DOHH2 (cell line): ENCODE data around the gene UPK1A.

Experiments used
- H3F3A ChIP-seq: fragments of 200-600 bp; sonication (generic), shearing (Covaris generic); 2 replicates; pipeline ENCODE4 v1.6.0; 2016; ENCODE audit warnings: antibody characterized with exemption, mild to moderate bottlenecking; ENCODE audit not compliant: control insufficient read depth, insufficient read depth
- H3K27ac ChIP-seq: fragments of 200-600 bp; sonication (generic); 2 replicates; pipeline ENCODE4 v1.5.1; 2014; ENCODE audit warnings: low read depth, mild to moderate bottlenecking, low read length, moderate library complexity
- H3K27me3 ChIP-seq: fragments of 200-600 bp; sonication (generic); 2 replicates; pipeline ENCODE4 v1.6.1; 2014; ENCODE audit warnings: mild to moderate bottlenecking, low read length, mixed read lengths; ENCODE audit not compliant: control insufficient read depth
- H3K36me3 ChIP-seq: fragments of 200-600 bp; sonication (generic); 2 replicates; pipeline ENCODE4 v1.6.1; 2014; ENCODE audit warnings: mild to moderate bottlenecking, low read length, moderate library complexity, mixed read lengths; ENCODE audit not compliant: control insufficient read depth
- H3K4me1 ChIP-seq: fragments of 200-600 bp; sonication (generic); 2 replicates; pipeline ENCODE4 v1.6.1; 2014; ENCODE audit warnings: mild to moderate bottlenecking, low read length, mixed read lengths; ENCODE audit not compliant: control insufficient read depth
- H3K4me2 ChIP-seq: fragments of 200-600 bp; sonication (generic); 2 replicates; pipeline ENCODE4 v1.6.0; 2014; ENCODE audit warnings: mild to moderate bottlenecking, low read length, moderate library complexity
- H3K4me3 ChIP-seq: fragments of 200-600 bp; sonication (generic); 2 replicates; pipeline ENCODE4 v1.5.1; 2014; ENCODE audit warnings: mild to moderate bottlenecking, low read length, mixed read lengths
- H3K79me2 ChIP-seq: fragments of 200-600 bp; sonication (generic); 2 replicates; pipeline ENCODE4 v1.6.1; 2014; ENCODE audit warnings: mild to moderate bottlenecking, low read length, mixed read lengths; ENCODE audit not compliant: control insufficient read depth
- H3K9me2 ChIP-seq: fragments of 200-600 bp; sonication (generic); replicated peaks from 2 replicates; pipeline ENCODE4 v1.6.1; 2014; ENCODE audit warnings: mild to moderate bottlenecking, low read length, mixed read lengths; ENCODE audit not compliant: control insufficient read depth
- H3K9me3 ChIP-seq: fragments of 200-600 bp; sonication (generic); 2 replicates; pipeline ENCODE4 v1.6.1; 2014; ENCODE audit warnings: antibody characterized with exemption, low read length, mixed read lengths; ENCODE audit not compliant: control insufficient read depth, insufficient read depth
- H4K20me1 ChIP-seq: fragments of 200-600 bp; sonication (generic); 2 replicates; pipeline ENCODE4 v1.6.0; 2014; ENCODE audit warnings: low read depth, mild to moderate bottlenecking, antibody characterized with exemption, low read length, moderate library complexity; ENCODE audit not compliant: control insufficient read depth, insufficient read depth
- EZH2phosphoT487 ChIP-seq: fragments of 200-600 bp; sonication (generic); IDR thresholded peaks from 2 replicates; pipeline ENCODE4 v1.6.1; 2017; ENCODE audit warnings: borderline replicate concordance, mild to moderate bottlenecking, antibody characterized with exemption, low read length, moderate library complexity, mixed read lengths
- TF ChIP-seq, protein P1 (sequence below): fragments of 200-600 bp; sonication (generic); IDR thresholded peaks from one replicate; pipeline ENCODE4 v1.5.1; 2014; ENCODE audit warnings: antibody characterized with exemption, mild to moderate bottlenecking, low read depth, low read length; ENCODE audit not compliant: poor library complexity, severe bottlenecking

UPK1A gene

GRCh38 chr19:35623327-35624010 is 42.8 kb upstream of the UPK1A start:
- no peak overlapping the region for H3K4me3 ChIP-seq
- no peak for TF ChIP-seq EZH2phosphoT487
- TF ChIP-seq, protein P1, sequence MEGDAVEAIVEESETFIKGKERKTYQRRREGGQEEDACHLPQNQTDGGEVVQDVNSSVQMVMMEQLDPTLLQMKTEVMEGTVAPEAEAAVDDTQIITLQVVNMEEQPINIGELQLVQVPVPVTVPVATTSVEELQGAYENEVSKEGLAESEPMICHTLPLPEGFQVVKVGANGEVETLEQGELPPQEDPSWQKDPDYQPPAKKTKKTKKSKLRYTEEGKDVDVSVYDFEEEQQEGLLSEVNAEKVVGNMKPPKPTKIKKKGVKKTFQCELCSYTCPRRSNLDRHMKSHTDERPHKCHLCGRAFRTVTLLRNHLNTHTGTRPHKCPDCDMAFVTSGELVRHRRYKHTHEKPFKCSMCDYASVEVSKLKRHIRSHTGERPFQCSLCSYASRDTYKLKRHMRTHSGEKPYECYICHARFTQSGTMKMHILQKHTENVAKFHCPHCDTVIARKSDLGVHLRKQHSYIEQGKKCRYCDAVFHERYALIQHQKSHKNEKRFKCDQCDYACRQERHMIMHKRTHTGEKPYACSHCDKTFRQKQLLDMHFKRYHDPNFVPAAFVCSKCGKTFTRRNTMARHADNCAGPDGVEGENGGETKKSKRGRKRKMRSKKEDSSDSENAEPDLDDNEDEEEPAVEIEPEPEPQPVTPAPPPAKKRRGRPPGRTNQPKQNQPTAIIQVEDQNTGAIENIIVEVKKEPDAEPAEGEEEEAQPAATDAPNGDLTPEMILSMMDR, result no peak
- no peaks in the 10 kb centered on the region for H4K20me1 ChIP-seq
- H3K79me2 ChIP-seq, result no peaks in the 10 kb centered on the region
- H3K27ac ChIP-seq, result no peak overlapping the region
- H3K36me3 ChIP-seq, result peaks cover 17% of the 10 kb centered on the region
- no peak overlapping the region for H3K4me2 ChIP-seq
- H3K27me3 ChIP-seq, result no peaks in the 10 kb centered on the region
- H3K9me2 ChIP-seq, result no peaks in the 10 kb centered on the region
- peaks cover 7% of the 10 kb centered on the region; the same call in 1 of the 2 replicates for H3F3A ChIP-seq
- H3K4me1 ChIP-seq, result peaks cover 5% of the 10 kb centered on the region
- no peaks in the 10 kb centered on the region for H3K9me3 ChIP-seq

DNA sequence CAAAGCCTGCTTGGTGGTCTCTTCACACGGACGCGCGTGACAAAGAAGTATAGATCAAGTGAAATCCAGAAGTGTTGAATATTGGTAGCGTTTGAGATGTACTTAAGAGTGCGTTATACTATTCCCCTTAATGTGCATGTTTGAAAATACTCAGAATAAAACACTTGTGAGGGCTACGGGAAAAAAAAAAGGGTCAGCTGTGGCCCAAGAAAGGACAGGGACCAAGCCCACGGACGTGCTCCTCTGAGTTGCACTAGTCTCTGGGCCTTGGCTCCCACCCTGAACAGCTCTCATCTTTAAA is 38.1 kb upstream of the UPK1A start:
- Histone ChIP-seq H3K4me1 (peaks cover 10% of the 10 kb centered on the region), H3K4me3 (peak overlapping the region; percentile 84), H3K9me2 (no peaks in the 10 kb centered on the region), H3K27ac (peak overlapping the region; percentile 53), H3K36me3 (peaks cover 29% of the 10 kb centered on the region), H3K27me3 (no peaks in the 10 kb centered on the region), H3K9me3 (no peaks in the 10 kb centered on the region), H3K4me2 (peak overlapping the region; percentile 66), H3K79me2 (peaks cover 14% of the 10 kb centered on the region), H4K20me1 (no peaks in the 10 kb centered on the region), H3F3A (peaks cover 7% of the 10 kb centered on the region; the same call in 1 of the 2 replicates)
- no peak for TF ChIP-seq EZH2phosphoT487
- TF ChIP-seq, protein P1, result no peak

- H3K4me2 ChIP-seq, result peak within 1 kb of the TSS; percentile 94
- H3K27ac ChIP-seq, result peak within 1 kb of the TSS; percentile 53
- no peaks in the 10 kb centered on the region for H4K20me1 ChIP-seq
- no peaks in the 10 kb centered on the region for H3K27me3 ChIP-seq
- H3K9me2 ChIP-seq, result no peaks in the 10 kb centered on the region
- no peaks in the 10 kb centered on the region for H3K9me3 ChIP-seq
- H3F3A ChIP-seq, result peaks cover 7% of the 10 kb centered on the region; the same call in 1 of the 2 replicates
- peaks cover 31% of the 10 kb centered on the region for H3K36me3 ChIP-seq
- peaks cover 14% of the 10 kb centered on the region for H3K79me2 ChIP-seq
- H3K4me1 ChIP-seq, result peaks cover 10% of the 10 kb centered on the region
- peak within 1 kb of the TSS; percentile 84 for H3K4me3 ChIP-seq
- TF ChIP-seq EZH2phosphoT487, result no peak
- TF ChIP-seq, protein P1, result no peak
Measured at GRCh38 chr19:35628565-35629331, 37.6 kb upstream of the UPK1A start, which contains the start of gene RBM42. Gene RBM42 (plus strand): TSS chr19:35629036. CDS start chr19:35629154, 118 bp downstream.
